Measurements from ENCODE around the gene HS6ST1.

Gene HS6ST1

GRCh38 chr2:128299628-128300027 is 19.0 kb downstream of the HS6ST1 start:
- DNase-seq: no peak

- no peak for DNase-seq
These were observed 19.7 kb downstream of the HS6ST1 start for GRCh38 chr2:128298846-128299507.

- no peak for DNase-seq
These were observed 20.4 kb downstream of the HS6ST1 start for GRCh38 chr2:128298286-128298685.

- DNase-seq: no peak
These were observed 24.7 kb downstream of the HS6ST1 start for GRCh38 chr2:128293870-128294455.

- no peak for DNase-seq
These were observed 25.3 kb downstream of the HS6ST1 start for GRCh38 chr2:128293426-128293755.

- DNase-seq: no peak
These were observed 25.9 kb downstream of the HS6ST1 start for GRCh38 chr2:128292599-128293425.

GRCh38 chr2:128291844-128292598 is 26.6 kb downstream of the HS6ST1 start:
- no peak for DNase-seq

- DNase-seq: no peak
These were observed 27.4 kb downstream of the HS6ST1 start for GRCh38 chr2:128291161-128291843.

- DNase-seq: no peak
These were observed 28.3 kb downstream of the HS6ST1 start for GRCh38 chr2:128290356-128290755.

- DNase-seq: no peak
These were observed 29.2 kb downstream of the HS6ST1 start for GRCh38 chr2:128289439-128289838.

- DNase-seq: no peak
These were observed 29.9 kb downstream of the HS6ST1 start for GRCh38 chr2:128288781-128289180.

GRCh38 chr2:128287780-128288735 is 30.6 kb downstream of the HS6ST1 start:
- DNase-seq: no peak

GRCh38 chr2:128286905-128287779 is 31.5 kb downstream of the HS6ST1 start:
- DNase-seq: no peak

- DNase-seq: no peak
These were observed 32.5 kb downstream of the HS6ST1 start for GRCh38 chr2:128286011-128286721.

GRCh38 chr2:128285329-128285931 is 33.2 kb downstream of the HS6ST1 start:
- DNase-seq: no peak

GRCh38 chr2:128284841-128285240 is 33.8 kb downstream of the HS6ST1 start:
- DNase-seq: no peak

GRCh38 chr2:128284037-128284441 is 34.6 kb downstream of the HS6ST1 start:
- DNase-seq: no peak

GRCh38 chr2:128282976-128283810 is 35.5 kb downstream of the HS6ST1 start:
- no peak for DNase-seq
